Loucy (cell line): ENCODE data around the gene GAPVD1.

Experiments
- H2AFZ ChIP-seq: fragments of 200-600 bp; sonication (generic); 2 replicates; pipeline ENCODE4 v1.6.0; 2016; ENCODE audit warnings: antibody characterized with exemption, mild to moderate bottlenecking, low read length, moderate library complexity
- H3F3A ChIP-seq: fragments of 200-600 bp; 2 replicates; pipeline ENCODE4 v1.6.0; 2016; ENCODE audit warnings: antibody characterized with exemption, low read depth, mild to moderate bottlenecking
- H3K27me3 ChIP-seq: fragments of 200-600 bp; sonication (generic); 2 replicates; pipeline ENCODE4 v1.6.1; 2014; ENCODE audit warnings: low read length, mild to moderate bottlenecking; ENCODE audit not compliant: insufficient read depth, poor library complexity, severe bottlenecking
- H3K36me3 ChIP-seq: fragments of 200-600 bp; sonication (generic); 2 replicates; pipeline ENCODE4 v1.6.1; 2016; ENCODE audit warnings: low read length; ENCODE audit not compliant: insufficient read depth
- H3K4me1 ChIP-seq: fragments of 200-600 bp; sonication (generic); 2 replicates; pipeline ENCODE4 v1.5.1; 2014; ENCODE audit warnings: low read length, mild to moderate bottlenecking; ENCODE audit not compliant: insufficient read depth, poor library complexity, severe bottlenecking
- H3K4me2 ChIP-seq: fragments of 200-600 bp; sonication (generic); 2 replicates; pipeline ENCODE4 v1.6.0; 2014; ENCODE audit warnings: antibody characterized with exemption, low read length, low read depth, mild to moderate bottlenecking; ENCODE audit not compliant: poor library complexity, severe bottlenecking
- H3K4me3 ChIP-seq: fragments of 200-600 bp; sonication (generic); 2 replicates; pipeline ENCODE4 v1.5.1; 2014; ENCODE audit warnings: low read length, mild to moderate bottlenecking, mixed read lengths; ENCODE audit not compliant: poor library complexity, severe bottlenecking
- H3K79me2 ChIP-seq: fragments of 200-600 bp; sonication (generic); 2 replicates; pipeline ENCODE4 v1.6.1; 2014; ENCODE audit warnings: low read length; ENCODE audit not compliant: insufficient read depth
- H3K9ac ChIP-seq: fragments of 200-600 bp; sonication (generic); 2 replicates; pipeline ENCODE4 v1.6.0; 2014; ENCODE audit warnings: mild to moderate bottlenecking, low read depth, low read length, moderate library complexity; ENCODE audit not compliant: poor library complexity, severe bottlenecking
- H3K9me2 ChIP-seq: fragments of 200-600 bp; sonication (generic); replicated peaks from 2 replicates; pipeline ENCODE4 v1.6.1; 2016; ENCODE audit warnings: low read depth, low read length, mixed read lengths
- H3K9me3 ChIP-seq: fragments of 200-600 bp; sonication (generic); 2 replicates; pipeline ENCODE4 v1.6.1; 2014; ENCODE audit warnings: mild to moderate bottlenecking, antibody characterized with exemption, low read length, low read depth; ENCODE audit not compliant: insufficient read depth
- H4K20me1 ChIP-seq: fragments of 200-600 bp; sonication (generic); 2 replicates; pipeline ENCODE4 v1.6.0; 2014; ENCODE audit warnings: antibody characterized with exemption, low read length, mild to moderate bottlenecking; ENCODE audit not compliant: insufficient read depth, poor library complexity, severe bottlenecking
- EZH2phosphoT487 ChIP-seq: fragments of 200-600 bp; IDR thresholded peaks from 2 replicates; pipeline ENCODE4 v1.6.1; 2018; ENCODE audit warnings: antibody characterized with exemption, mild to moderate bottlenecking, moderate library complexity, borderline replicate concordance
- TF ChIP-seq, protein P1 (sequence below): fragments of 200-600 bp; sonication (generic); conservative IDR thresholded peaks from 2 replicates; pipeline ENCODE4 v1.5.1; 2014; ENCODE audit warnings: mild to moderate bottlenecking, antibody characterized with exemption, low read length

Gene GAPVD1

DNA sequence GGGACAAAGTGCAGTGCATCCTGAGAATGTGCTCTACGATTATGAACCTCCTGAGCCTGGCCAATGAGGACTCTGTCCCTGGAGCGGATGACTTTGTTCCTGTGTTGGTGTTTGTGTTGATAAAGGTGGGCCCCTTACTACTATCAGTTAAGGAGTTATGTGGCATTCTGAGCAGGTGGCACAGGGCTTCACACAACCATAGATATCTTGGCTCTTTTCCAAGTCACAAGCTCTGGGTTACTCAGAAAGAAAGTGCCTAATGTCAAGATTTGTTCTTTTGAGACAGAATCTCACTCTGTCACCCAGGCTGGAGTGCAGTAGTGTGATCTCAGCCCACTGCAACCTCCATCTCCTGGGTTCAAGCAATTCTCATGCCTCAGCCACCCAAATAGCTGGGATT, 99.0 kb downstream of the GAPVD1 start:
- Histone ChIP-seq H3K9me2 (no peaks in the 10 kb centered on the region), H3K27me3 (no peaks in the 10 kb centered on the region), H4K20me1 (no peaks in the 10 kb centered on the region), H3K4me3 (no peak overlapping the region), H3F3A (no peaks in the 10 kb centered on the region), H3K4me2 (no peak overlapping the region), H2AFZ (no peak overlapping the region), H3K9me3 (no peaks in the 10 kb centered on the region), H3K9ac (no peak overlapping the region), H3K79me2 (no peaks in the 10 kb centered on the region), H3K36me3 (peaks cover 76% of the 10 kb centered on the region), H3K4me1 (peaks cover 8% of the 10 kb centered on the region)
- TF ChIP-seq, protein P1, sequence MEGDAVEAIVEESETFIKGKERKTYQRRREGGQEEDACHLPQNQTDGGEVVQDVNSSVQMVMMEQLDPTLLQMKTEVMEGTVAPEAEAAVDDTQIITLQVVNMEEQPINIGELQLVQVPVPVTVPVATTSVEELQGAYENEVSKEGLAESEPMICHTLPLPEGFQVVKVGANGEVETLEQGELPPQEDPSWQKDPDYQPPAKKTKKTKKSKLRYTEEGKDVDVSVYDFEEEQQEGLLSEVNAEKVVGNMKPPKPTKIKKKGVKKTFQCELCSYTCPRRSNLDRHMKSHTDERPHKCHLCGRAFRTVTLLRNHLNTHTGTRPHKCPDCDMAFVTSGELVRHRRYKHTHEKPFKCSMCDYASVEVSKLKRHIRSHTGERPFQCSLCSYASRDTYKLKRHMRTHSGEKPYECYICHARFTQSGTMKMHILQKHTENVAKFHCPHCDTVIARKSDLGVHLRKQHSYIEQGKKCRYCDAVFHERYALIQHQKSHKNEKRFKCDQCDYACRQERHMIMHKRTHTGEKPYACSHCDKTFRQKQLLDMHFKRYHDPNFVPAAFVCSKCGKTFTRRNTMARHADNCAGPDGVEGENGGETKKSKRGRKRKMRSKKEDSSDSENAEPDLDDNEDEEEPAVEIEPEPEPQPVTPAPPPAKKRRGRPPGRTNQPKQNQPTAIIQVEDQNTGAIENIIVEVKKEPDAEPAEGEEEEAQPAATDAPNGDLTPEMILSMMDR, result no peak
- no peak for TF ChIP-seq EZH2phosphoT487

DNA sequence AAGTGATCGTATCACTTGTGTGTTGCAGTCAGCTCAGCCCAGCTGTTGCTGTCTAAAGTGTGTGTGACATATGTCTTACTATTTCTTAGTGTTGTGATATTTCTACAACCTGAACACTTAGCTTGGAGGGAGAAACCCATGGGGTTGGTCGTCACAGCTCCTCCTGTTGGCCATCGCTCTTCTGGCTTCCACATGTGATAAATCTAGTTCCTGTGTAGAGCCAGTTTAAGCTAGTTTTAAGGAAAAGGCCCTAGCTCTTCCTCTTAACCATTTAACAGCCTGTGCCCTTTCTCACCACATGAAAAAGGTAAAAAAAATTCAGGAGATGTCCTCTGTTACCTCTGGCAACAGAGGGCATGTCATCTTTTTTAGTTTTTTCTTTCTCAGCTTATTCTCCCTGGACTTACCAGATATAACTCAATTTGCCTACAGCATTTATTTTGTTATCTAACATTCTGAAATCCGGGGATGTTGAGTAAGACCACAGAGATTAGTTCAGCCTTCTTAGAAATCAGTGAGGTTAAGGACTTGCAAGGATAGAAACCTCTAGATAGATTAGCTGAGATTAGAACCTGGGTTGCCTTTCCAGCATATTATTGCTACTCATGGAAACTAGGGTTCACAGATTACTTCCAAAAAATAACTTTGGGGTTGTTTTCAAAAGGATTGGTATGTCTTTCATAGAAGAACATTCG, 100.4 kb downstream of the GAPVD1 start:
- H3K9me3 ChIP-seq, result no peaks in the 10 kb centered on the region

DNA sequence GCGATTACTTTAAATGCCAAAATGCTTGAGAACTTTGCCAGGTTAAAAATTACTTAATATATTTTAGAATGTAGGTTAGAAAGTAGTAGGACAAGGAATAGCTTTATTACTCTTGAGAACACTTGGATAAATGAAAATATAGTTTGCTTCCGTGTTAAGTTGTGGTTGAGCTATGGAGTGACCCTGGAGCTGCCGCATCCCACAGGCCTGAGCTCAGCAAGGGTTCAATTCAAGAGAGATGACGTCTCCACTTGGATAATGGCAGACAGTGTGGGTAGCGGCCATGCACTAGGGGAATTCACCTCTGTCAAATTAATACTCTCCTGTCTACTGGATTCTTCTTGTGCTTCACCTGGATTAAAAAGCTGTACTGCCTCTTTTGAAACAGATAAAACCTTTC, 105.0 kb downstream of the GAPVD1 start:
- no peak for TF ChIP-seq EZH2phosphoT487
- TF ChIP-seq, protein P1, result no peak
- H3K9me3 ChIP-seq, result no peaks in the 10 kb centered on the region
- H2AFZ ChIP-seq, result no peak overlapping the region
- H3F3A ChIP-seq, result no peaks in the 10 kb centered on the region
- no peak overlapping the region for H3K4me3 ChIP-seq
- no peak overlapping the region for H3K4me2 ChIP-seq
- H3K4me1 ChIP-seq, result peaks cover 5% of the 10 kb centered on the region
- no peaks in the 10 kb centered on the region for H3K9me2 ChIP-seq
- H4K20me1 ChIP-seq, result no peaks in the 10 kb centered on the region
- no peaks in the 10 kb centered on the region for H3K27me3 ChIP-seq
- no peak overlapping the region for H3K9ac ChIP-seq
- H3K79me2 ChIP-seq, result no peaks in the 10 kb centered on the region
- peaks cover 32% of the 10 kb centered on the region; the same call in 1 of the 2 replicates for H3K36me3 ChIP-seq

More for the DNA sequence above, 100.4 kb downstream of the GAPVD1 start:
- H3K27me3 ChIP-seq, result no peaks in the 10 kb centered on the region
- TF ChIP-seq, protein P1, result peak; percentile 70
- no peak for TF ChIP-seq EZH2phosphoT487
- no peak overlapping the region for H2AFZ ChIP-seq
- H3K9ac ChIP-seq, result peak overlapping the region; percentile 42
- no peaks in the 10 kb centered on the region for H3F3A ChIP-seq
- H3K79me2 ChIP-seq, result no peaks in the 10 kb centered on the region
- H3K4me3 ChIP-seq, result no peak overlapping the region
- no peaks in the 10 kb centered on the region for H4K20me1 ChIP-seq
- peaks cover 66% of the 10 kb centered on the region for H3K36me3 ChIP-seq
- peaks cover 8% of the 10 kb centered on the region for H3K4me1 ChIP-seq
- H3K9me2 ChIP-seq, result no peaks in the 10 kb centered on the region
- no peak overlapping the region for H3K4me2 ChIP-seq
